Measurements from ENCODE around the gene ALK.

DNA sequence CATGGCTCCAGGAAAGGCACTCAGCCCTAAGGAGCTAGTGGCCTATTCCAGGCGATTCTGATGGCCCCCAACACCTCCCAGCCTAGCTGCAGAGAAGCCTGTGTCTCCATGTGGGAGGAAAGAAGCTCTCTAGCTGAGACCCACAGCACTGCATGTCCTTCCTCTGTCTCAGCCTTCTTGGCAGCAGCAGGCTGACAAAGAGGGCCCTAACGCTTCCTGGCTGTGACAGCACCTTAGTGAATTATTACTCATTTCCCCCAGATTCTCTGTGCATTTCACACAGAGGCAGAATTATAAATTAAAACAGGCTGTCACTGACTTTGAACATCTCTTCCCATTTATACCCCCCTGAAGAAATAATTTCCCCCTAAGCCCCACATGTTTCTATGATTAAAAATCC is 599.4 kb downstream of the ALK start:
- TF ChIP-seq CTCF (IDR thresholded peaks at IDR 0.05; ENCODE audit: low read depth, low read length) (no peak), EZH2phosphoT487 (IDR thresholded peaks at IDR 0.05; ENCODE audit: low read depth) (no peak)
